Peyer's patch (tissue), 4 donors: ENCODE measurements around the gene EXOSC5.

Source experiments
- POLR2A ChIP-seq, 2 donors: fragments of 450-650 bp; IDR thresholded peaks; one replicate each; pipeline ENCODE4 v1.5.1; 2017; ENCODE audit warnings: antibody characterized with exemption in 2 of 2, mild to moderate bottlenecking in 2 of 2, moderate library complexity in 2 of 2
- TF ChIP-seq, protein P1 (sequence below), 6 experiments: fragments of 450-650 bp in 4 of 6; fragments of 200-600 bp in 2 of 6; sonication (generic) in 1 of 6; IDR thresholded peaks; one replicate each; pipeline ENCODE4 v1.5.1; 2017 to 2019; ENCODE audit warnings: antibody characterized with exemption in 6 of 6, mild to moderate bottlenecking in 3 of 6, moderate library complexity in 1 of 6

DNA sequence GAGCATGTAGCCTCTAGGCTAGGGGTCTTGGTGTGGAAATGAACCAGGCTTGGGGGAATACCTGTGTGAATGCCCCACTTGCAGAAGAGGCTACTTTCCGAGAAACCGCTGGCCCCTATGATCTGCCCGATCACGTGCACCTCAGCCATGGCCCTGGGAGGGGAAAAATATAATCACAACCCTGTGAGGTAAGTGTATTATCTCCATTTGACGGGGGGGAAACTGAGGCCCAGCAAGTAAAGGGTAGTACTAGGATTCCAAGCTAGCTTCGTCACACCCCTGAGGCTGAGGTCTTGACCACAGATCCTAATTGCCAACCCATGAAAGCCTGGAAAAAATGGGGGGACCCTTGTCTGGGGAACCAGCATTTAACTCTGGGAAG lies 33.8 kb downstream of the EXOSC5 start:
- TF ChIP-seq, protein P1, sequence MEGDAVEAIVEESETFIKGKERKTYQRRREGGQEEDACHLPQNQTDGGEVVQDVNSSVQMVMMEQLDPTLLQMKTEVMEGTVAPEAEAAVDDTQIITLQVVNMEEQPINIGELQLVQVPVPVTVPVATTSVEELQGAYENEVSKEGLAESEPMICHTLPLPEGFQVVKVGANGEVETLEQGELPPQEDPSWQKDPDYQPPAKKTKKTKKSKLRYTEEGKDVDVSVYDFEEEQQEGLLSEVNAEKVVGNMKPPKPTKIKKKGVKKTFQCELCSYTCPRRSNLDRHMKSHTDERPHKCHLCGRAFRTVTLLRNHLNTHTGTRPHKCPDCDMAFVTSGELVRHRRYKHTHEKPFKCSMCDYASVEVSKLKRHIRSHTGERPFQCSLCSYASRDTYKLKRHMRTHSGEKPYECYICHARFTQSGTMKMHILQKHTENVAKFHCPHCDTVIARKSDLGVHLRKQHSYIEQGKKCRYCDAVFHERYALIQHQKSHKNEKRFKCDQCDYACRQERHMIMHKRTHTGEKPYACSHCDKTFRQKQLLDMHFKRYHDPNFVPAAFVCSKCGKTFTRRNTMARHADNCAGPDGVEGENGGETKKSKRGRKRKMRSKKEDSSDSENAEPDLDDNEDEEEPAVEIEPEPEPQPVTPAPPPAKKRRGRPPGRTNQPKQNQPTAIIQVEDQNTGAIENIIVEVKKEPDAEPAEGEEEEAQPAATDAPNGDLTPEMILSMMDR (IDR thresholded peaks at IDR 0.05) = no peak
- TF ChIP-seq POLR2A (IDR thresholded peaks at IDR 0.05) = no peak
